ENCODE results near the gene TLCD5.

The TLCD5 gene

GRCh38 chr11:120346233-120346632 is 21.1 kb downstream of the TLCD5 start:
- TF ChIP-seq, protein P1, sequence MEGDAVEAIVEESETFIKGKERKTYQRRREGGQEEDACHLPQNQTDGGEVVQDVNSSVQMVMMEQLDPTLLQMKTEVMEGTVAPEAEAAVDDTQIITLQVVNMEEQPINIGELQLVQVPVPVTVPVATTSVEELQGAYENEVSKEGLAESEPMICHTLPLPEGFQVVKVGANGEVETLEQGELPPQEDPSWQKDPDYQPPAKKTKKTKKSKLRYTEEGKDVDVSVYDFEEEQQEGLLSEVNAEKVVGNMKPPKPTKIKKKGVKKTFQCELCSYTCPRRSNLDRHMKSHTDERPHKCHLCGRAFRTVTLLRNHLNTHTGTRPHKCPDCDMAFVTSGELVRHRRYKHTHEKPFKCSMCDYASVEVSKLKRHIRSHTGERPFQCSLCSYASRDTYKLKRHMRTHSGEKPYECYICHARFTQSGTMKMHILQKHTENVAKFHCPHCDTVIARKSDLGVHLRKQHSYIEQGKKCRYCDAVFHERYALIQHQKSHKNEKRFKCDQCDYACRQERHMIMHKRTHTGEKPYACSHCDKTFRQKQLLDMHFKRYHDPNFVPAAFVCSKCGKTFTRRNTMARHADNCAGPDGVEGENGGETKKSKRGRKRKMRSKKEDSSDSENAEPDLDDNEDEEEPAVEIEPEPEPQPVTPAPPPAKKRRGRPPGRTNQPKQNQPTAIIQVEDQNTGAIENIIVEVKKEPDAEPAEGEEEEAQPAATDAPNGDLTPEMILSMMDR (conservative IDR thresholded peaks at IDR 0.05): no peak
- H3K27ac ChIP-seq: peak overlapping the region; percentile 63

DNA sequence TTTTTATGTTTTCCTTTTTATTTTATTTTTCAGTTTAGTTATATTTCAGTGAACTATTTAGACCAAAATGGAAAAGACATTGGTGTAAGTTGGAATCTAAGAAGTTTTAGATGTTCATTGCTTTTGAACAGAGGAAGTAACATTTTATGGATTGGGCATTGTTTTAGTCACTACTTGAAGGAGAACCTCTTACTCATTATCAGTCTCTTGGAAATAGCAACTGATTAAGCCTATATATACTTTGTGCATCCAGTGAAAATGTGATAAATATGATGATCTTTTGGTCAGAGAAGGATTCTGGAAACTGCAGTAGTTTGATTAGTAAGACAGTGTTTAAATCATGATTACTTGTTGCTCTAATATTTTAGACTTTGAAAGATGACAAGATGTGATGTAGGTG is 25.5 kb downstream of the TLCD5 start:
- H3K27ac ChIP-seq: no peak overlapping the region
- TF ChIP-seq, protein P1 (conservative IDR thresholded peaks at IDR 0.05): no peak

DNA sequence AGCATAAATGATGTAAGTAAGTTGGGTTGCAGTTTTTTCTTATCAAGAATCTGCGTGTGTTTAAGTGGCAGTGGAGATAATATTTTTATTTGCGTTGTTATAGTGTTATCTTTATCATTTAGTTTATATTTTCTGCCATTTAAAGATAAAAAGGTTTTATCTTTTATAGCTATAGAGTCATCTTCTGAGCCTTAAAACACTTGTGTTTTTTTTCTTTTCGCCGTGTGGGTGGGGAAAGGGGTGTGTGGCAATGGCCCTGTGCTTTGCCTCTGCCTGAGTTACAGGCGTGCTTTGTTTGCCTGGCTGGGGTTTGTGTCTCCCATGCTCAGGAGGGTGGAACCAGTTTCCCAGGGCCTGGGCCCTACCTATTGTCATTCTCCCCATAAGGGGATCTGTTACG is 27.3 kb downstream of the TLCD5 start:
- no peak overlapping the region for H3K27ac ChIP-seq
- TF ChIP-seq, protein P1 (conservative IDR thresholded peaks at IDR 0.05): no peak

DNA sequence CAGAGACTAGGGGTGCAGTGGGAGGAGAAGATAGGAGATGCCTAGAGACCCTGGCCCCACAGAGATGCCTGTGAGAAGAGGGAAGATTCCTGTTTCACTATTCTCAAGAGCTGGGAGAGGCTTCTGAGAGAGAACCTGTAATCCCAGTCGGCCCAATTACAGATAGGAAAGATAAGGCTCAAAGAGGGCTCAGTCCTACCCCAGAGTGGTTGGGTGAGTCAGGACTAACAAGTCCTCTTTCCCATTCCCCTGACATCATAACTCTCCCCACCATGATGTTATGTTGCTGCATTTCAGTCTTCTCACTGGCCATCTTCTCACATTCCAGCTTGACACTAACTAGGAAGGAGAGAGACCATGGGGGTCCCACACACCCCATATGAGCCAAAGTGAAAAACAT is 29.0 kb downstream of the TLCD5 start:
- TF ChIP-seq, protein P1 (conservative IDR thresholded peaks at IDR 0.05): no peak
- no peak overlapping the region for H3K27ac ChIP-seq

DNA sequence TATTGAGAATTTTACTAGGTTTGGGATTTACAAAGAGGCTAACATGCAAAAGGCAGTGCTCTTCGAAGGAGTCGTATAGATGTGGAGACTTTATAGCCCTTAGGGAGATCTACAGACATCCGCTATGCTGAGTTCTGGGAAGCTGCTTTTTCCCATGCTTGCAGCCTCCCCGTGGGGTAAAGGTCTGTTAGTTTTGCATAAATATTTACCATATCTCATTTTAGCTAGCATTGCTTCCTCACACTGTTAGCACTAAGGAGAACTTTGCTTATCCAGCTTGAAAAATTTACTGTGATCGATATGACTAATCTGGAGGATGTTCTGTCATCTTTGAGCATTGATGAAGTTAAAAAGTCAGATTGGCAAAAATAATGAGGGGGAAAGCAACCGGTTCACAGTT is 29.7 kb downstream of the TLCD5 start:
- TF ChIP-seq, protein P1 (conservative IDR thresholded peaks at IDR 0.05): no peak
- H3K27ac ChIP-seq: no peak overlapping the region

DNA sequence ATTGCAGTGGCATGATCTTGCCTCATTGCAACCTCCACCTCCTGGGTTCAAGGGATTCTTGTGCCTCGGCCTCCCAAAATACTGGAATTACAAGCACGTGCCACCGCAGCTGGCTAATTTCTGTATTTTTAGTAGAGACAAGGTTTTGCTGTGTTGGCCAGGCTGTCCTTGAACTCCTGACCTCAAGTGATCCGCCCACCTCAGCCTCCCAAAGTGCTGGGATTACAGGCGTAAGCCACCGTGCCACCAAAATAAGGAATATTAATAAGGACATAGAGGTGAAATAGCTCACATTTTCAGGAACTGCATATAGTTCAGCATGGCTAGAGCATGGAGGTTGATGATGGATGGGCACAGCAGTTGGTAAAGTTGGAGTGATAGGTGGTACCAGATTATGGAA is 32.5 kb downstream of the TLCD5 start:
- H3K27ac ChIP-seq: no peak overlapping the region
- TF ChIP-seq, protein P1 (conservative IDR thresholded peaks at IDR 0.05): no peak

DNA sequence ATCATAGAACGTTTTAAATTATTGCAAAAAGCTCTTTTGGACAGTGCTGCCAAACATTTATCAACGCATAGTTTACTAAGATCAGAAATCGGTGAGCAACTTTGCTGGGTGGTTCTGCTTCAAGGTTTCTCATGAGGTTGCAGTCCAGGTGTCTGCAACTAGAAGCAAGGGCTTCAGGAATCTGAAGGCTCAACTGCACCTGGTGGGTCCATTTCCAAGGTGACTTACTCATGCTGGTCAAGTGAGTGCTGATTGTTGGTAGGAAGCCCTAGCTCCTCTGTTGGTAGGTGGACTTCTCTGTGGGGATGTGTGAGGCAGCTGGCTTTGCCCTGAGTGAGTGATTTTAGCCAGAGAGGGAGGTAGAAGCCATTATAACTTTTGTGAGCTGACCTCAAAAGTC is 33.6 kb downstream of the TLCD5 start:
- H3K27ac ChIP-seq: no peak overlapping the region
- TF ChIP-seq, protein P1 (conservative IDR thresholded peaks at IDR 0.05): no peak

GRCh38 chr11:120363436-120363835 is 38.3 kb downstream of the TLCD5 start:
- TF ChIP-seq, protein P1 (conservative IDR thresholded peaks at IDR 0.05): no peak
- H3K27ac ChIP-seq: no peak overlapping the region
